ENCODE results near the gene IFITM10. TPM values are rescaled to one million over a fixed set of nuclear protein-coding genes. Genes with fewer than 3 reads are reported as not detected.
"Not testable (repeated sequence)": the region's sequence is repeated elsewhere in the genome, so short reads cannot be mapped to it uniquely, and the experiment has no call there.

Gene IFITM10
- polyA plus RNA-seq, 1 experiment, result 0.04 TPM

GRCh38 chr11:1683216-1683615 lies 67.2 kb downstream of the IFITM10 start:
- DNase-seq (ENCODE audit: low read depth, low spot score); H3K27ac ChIP-seq (ENCODE audit: low read depth, low read length); H3K9me3 ChIP-seq (ENCODE audit: control insufficient read depth, insufficient read depth, low read length); H3K27me3 ChIP-seq (ENCODE audit: control insufficient read depth, insufficient read depth, low read length); POLR2A ChIA-PET; H3K4me3 ChIP-seq (ENCODE audit: low read depth, low read length): not testable (repeated sequence)
- CTCF ChIA-PET, result interaction anchor here (0.9 to 5.6 kb wide), 2 partner anchors 10 to 150 kb away, joined by 4 to 54 read pairs; no protein-coding TSS in a partner anchor

Other genes starting within 250 kb of the IFITM10 start
- 1.5 and 2.1 TPM in 2 replicates for gene DUSP8, start 178.3 kb downstream of the IFITM10 start, polyA plus RNA-seq (2011; rRNA removed)
- not detected in 2 replicates for gene KRTAP5-1, start 165.3 kb downstream of the IFITM10 start, polyA plus RNA-seq (2011; rRNA removed)
- gene KRTAP5-2, start 152.3 kb downstream of the IFITM10 start, polyA plus RNA-seq (2011; rRNA removed), result not detected in 2 replicates
- not detected in 2 replicates for gene KRTAP5-3, start 142.1 kb downstream of the IFITM10 start, polyA plus RNA-seq (2011; rRNA removed)
- not detected in 2 replicates for gene KRTAP5-4, start 128.5 kb downstream of the IFITM10 start, polyA plus RNA-seq (2011; rRNA removed)
- gene KRTAP5-5, start 120.8 kb downstream of the IFITM10 start, polyA plus RNA-seq (2011; rRNA removed), result not detected in 2 replicates
- not detected in 2 replicates for gene KRTAP5-6, start 53.4 kb downstream of the IFITM10 start, polyA plus RNA-seq (2011; rRNA removed)
- 77.8 and 136 TPM in 2 replicates for gene CTSD, start 13.3 kb upstream of the IFITM10 start, polyA plus RNA-seq (2011; rRNA removed)
- gene SYT8, start 84.4 kb upstream of the IFITM10 start, polyA plus RNA-seq (2011; rRNA removed), result not detected in 2 replicates
- not detected in 2 replicates for gene TNNI2, start 88.4 kb upstream of the IFITM10 start, polyA plus RNA-seq (2011; rRNA removed)
- 0.10 TPM in 1 of 2 replicates, not detected in the other for gene LSP1, start 102.5 kb upstream of the IFITM10 start, polyA plus RNA-seq (2011; rRNA removed)
- not detected in 2 replicates for gene PRR33, start 141.3 kb upstream of the IFITM10 start, polyA plus RNA-seq (2011; rRNA removed)
- gene TNNT3, start 169.1 kb upstream of the IFITM10 start, polyA plus RNA-seq (2011; rRNA removed), result not detected in 2 replicates
- gene MRPL23, start 196.7 kb upstream of the IFITM10 start, polyA plus RNA-seq (2011; rRNA removed), result 63.3 and 78.3 TPM in 2 replicates
- gene H19, start 247.2 kb upstream of the IFITM10 start, polyA plus RNA-seq (2011; rRNA removed), result 0.10 and 0.21 TPM in 2 replicates